BLaER1 treated with 17β-estradiol and CSF1 and Interleukin-3, amounts not matched to agents 10 nM and 100 nM (cell line): Measurements from ENCODE around the gene UBA52.
"Not testable (repeated sequence)": the region's sequence is repeated elsewhere in the genome, so short reads cannot be mapped to it uniquely, and the experiment has no call there.

Experiments used
- H3K27ac ChIP-seq, 11 experiments: shearing (Covaris generic); formaldehyde crosslinking; 2 replicates each; pipeline ENCODE4 v1.8.1; 2022
- H3K27me3 ChIP-seq, 11 experiments: shearing (Covaris generic); formaldehyde crosslinking; 2 replicates each; pipeline ENCODE4 v1.8.1; 2022
- H3K36me3 ChIP-seq, 11 experiments: shearing (Covaris generic); formaldehyde crosslinking; 2 replicates each; pipeline ENCODE4 v1.8.1; 2022
- H3K4me1 ChIP-seq, 10 experiments: shearing (Covaris generic); formaldehyde crosslinking; 2 replicates each; pipeline ENCODE4 v1.8.1; 2022
- H3K4me2 ChIP-seq, 11 experiments: shearing (Covaris generic); formaldehyde crosslinking; 2 replicates each; pipeline ENCODE4 v1.8.1; 2022
- H3K4me3 ChIP-seq, 10 experiments: shearing (Covaris generic); formaldehyde crosslinking; 2 replicates each; pipeline ENCODE4 v1.8.1; 2022
- H3K9ac ChIP-seq, 11 experiments: shearing (Covaris generic); formaldehyde crosslinking; 2 replicates each; pipeline ENCODE4 v1.8.1; 2022
- H3K9me3 ChIP-seq, 11 experiments: shearing (Covaris generic); formaldehyde crosslinking; replicated peaks in 1 of 11; 2 replicates each; pipeline ENCODE4 v1.8.1; 2022
- H4K20me1 ChIP-seq, 11 experiments: shearing (Covaris generic); formaldehyde crosslinking; 2 replicates each; pipeline ENCODE4 v1.8.1; 2022
- Cebpa-rat ChIP-seq, 11 experiments: shearing (Covaris generic); IDR thresholded peaks; 2 replicates each; pipeline ENCODE4 v1.8.1; 2022

UBA52 gene

GRCh38 chr19:18587561-18587960, 15.9 kb downstream of the UBA52 start:
- H3K4me3 ChIP-seq = 0 out of 20 replicates have a peak overlapping the region, but pooled peaks of 1 of the 10 experiments have one; percentile 88
- H3K27ac ChIP-seq = peak overlapping the region in 7 of 11 experiments; percentile 77 to 91 (median 85); a peak in 8 of 22 replicates
- no peak for TF ChIP-seq Cebpa-rat (IDR thresholded peaks at IDR 0.05)
- H4K20me1 ChIP-seq = peaks cover 0 to 28% (median 9%) of the 10 kb centered on the region in 11 experiments; a peak in 10 of 22 replicates
- H3K4me2 ChIP-seq = peak overlapping the region; percentile 95 to 100 (median 97); a peak in 18 of 22 replicates
- H3K36me3 ChIP-seq = peaks cover 8 to 22% (median 18%) of the 10 kb centered on the region in 11 experiments; a peak in 17 of 22 replicates
- H3K9me3 ChIP-seq = peaks cover 0 to 11% (median 0%) of the 10 kb centered on the region in 11 experiments; a peak in 4 of 22 replicates
- H3K4me1 ChIP-seq = peaks cover 60 to 82% (median 64%) of the 10 kb centered on the region in 10 experiments
- no peaks in the 10 kb centered on the region for H3K27me3 ChIP-seq
- peak overlapping the region in 1 of 11 experiments; percentile 87; a peak in 2 of 22 replicates for H3K9ac ChIP-seq

- H3K9me3 ChIP-seq = peaks cover 0 to 11% (median 0%) of the 10 kb centered on the region in 11 experiments; a peak in 4 of 22 replicates
- H3K9ac ChIP-seq = peak overlapping the region; percentile 74 to 93 (median 85)
- no peak for TF ChIP-seq Cebpa-rat (IDR thresholded peaks at IDR 0.05)
- H3K4me2 ChIP-seq = peak overlapping the region; percentile 95 to 100 (median 97)
- peak overlapping the region; percentile 62 to 88 (median 78) for H3K4me3 ChIP-seq
- peak overlapping the region; percentile 43 to 94 (median 85); a peak in 20 of 22 replicates for H3K27ac ChIP-seq
- peaks cover 61 to 85% (median 68%) of the 10 kb centered on the region in 10 experiments for H3K4me1 ChIP-seq
- H3K36me3 ChIP-seq = peaks cover 8 to 22% (median 18%) of the 10 kb centered on the region in 11 experiments; a peak in 17 of 22 replicates
- H4K20me1 ChIP-seq = peaks cover under 1 to 33% (median 12%) of the 10 kb centered on the region in 11 experiments; a peak in 12 of 22 replicates
- H3K27me3 ChIP-seq = no peaks in the 10 kb centered on the region
Observed at GRCh38 chr19:18587962-18588610, 16.4 kb downstream of the UBA52 start.

GRCh38 chr19:18588611-18589379, 17.1 kb downstream of the UBA52 start, which contains the start of gene REX1BD:
Gene REX1BD (plus strand): TSS chr19:18588798. CDS start chr19:18588802, 4 bp downstream.
- Histone ChIP-seq H3K36me3 (peaks cover 8 to 22% (median 18%) of the 10 kb centered on the region in 11 experiments; a peak in 17 of 22 replicates), H3K4me2 (peak within 1 kb of the TSS; percentile 95 to 100 (median 97)), H3K9me3 (peaks cover 0 to 11% (median 0%) of the 10 kb centered on the region in 11 experiments; a peak in 4 of 22 replicates), H3K27ac (peak within 1 kb of the TSS; percentile 43 to 94 (median 85); a peak in 21 of 22 replicates), H3K4me1 (peaks cover 64 to 91% (median 75%) of the 10 kb centered on the region in 10 experiments), H3K27me3 (0 out of 22 replicates have a peak, but pooled peaks cover 0 to 5% (median 0%) of the 10 kb centered on the region in 11 experiments), H4K20me1 (peaks cover 7 to 39% (median 18%) of the 10 kb centered on the region in 11 experiments; a peak in 13 of 22 replicates), H3K9ac (peak within 1 kb of the TSS; percentile 74 to 93 (median 85)), H3K4me3 (peak within 1 kb of the TSS; percentile 62 to 88 (median 78))
- no peak for TF ChIP-seq Cebpa-rat (IDR thresholded peaks at IDR 0.05)

- Histone ChIP-seq H3K4me3 (peak overlapping the region; percentile 62 to 88 (median 78)), H3K9ac (peak overlapping the region; percentile 74 to 93 (median 85)), H4K20me1 (peaks cover 7 to 42% (median 18%) of the 10 kb centered on the region in 11 experiments; a peak in 14 of 22 replicates), H3K27me3 (peaks cover 0 to 7% (median under 1%) of the 10 kb centered on the region in 11 experiments; a peak in 6 of 22 replicates), H3K4me1 (peaks cover 57 to 90% (median 80%) of the 10 kb centered on the region in 10 experiments), H3K9me3 (peaks cover 0 to 11% (median 0%) of the 10 kb centered on the region in 11 experiments; a peak in 4 of 22 replicates), H3K27ac (peak overlapping the region; percentile 43 to 94 (median 85); a peak in 21 of 22 replicates), H3K36me3 (peaks cover 8 to 22% (median 18%) of the 10 kb centered on the region in 11 experiments; a peak in 17 of 22 replicates), H3K4me2 (peak overlapping the region; percentile 95 to 100 (median 97))
- TF ChIP-seq Cebpa-rat (IDR thresholded peaks at IDR 0.05) = no peak
Observed at GRCh38 chr19:18589380-18590272, 18.0 kb downstream of the UBA52 start.

- no peak for TF ChIP-seq Cebpa-rat (IDR thresholded peaks at IDR 0.05)
- peaks cover 8 to 22% (median 18%) of the 10 kb centered on the region in 11 experiments; a peak in 17 of 22 replicates for H3K36me3 ChIP-seq
- H4K20me1 ChIP-seq = peaks cover 7 to 51% (median 19%) of the 10 kb centered on the region in 11 experiments; a peak in 15 of 22 replicates
- peaks cover 0 to 11% (median 0%) of the 10 kb centered on the region in 11 experiments; a peak in 4 of 22 replicates for H3K9me3 ChIP-seq
- peak overlapping the region in 4 of 10 experiments; percentile 73 to 88 (median 76); a peak in 4 of 20 replicates for H3K4me3 ChIP-seq
- H3K27me3 ChIP-seq = peaks cover 0 to 17% (median 10%) of the 10 kb centered on the region in 11 experiments; a peak in 15 of 22 replicates
- H3K27ac ChIP-seq = no peak overlapping the region
- peak overlapping the region in 1 of 11 experiments; percentile 93; a peak in 1 of 22 replicates for H3K9ac ChIP-seq
- peaks cover 57 to 90% (median 81%) of the 10 kb centered on the region in 10 experiments for H3K4me1 ChIP-seq
- H3K4me2 ChIP-seq = peak overlapping the region; percentile 95 to 100 (median 97)
Observed at GRCh38 chr19:18590273-18591272, 18.9 kb downstream of the UBA52 start.

- H3K4me3 ChIP-seq = no peak overlapping the region
- peak overlapping the region in 4 of 11 experiments; percentile 7 to 31 (median 17); a peak in 4 of 22 replicates for H3K9ac ChIP-seq
- peaks cover 49 to 87% (median 78%) of the 10 kb centered on the region in 10 experiments for H3K4me1 ChIP-seq
- peaks cover 12 to 29% (median 14%) of the 10 kb centered on the region in 11 experiments; a peak in 17 of 22 replicates for H3K27me3 ChIP-seq
- H3K27ac ChIP-seq = no peak overlapping the region
- H3K9me3 ChIP-seq = peaks cover 0 to 5% (median 0%) of the 10 kb centered on the region in 11 experiments; a peak in 4 of 22 replicates
- H4K20me1 ChIP-seq = peaks cover 7 to 63% (median 22%) of the 10 kb centered on the region in 11 experiments; a peak in 15 of 22 replicates
- peak overlapping the region in 7 of 11 experiments; percentile 7 to 96 (median 40); a peak in 11 of 22 replicates for H3K4me2 ChIP-seq
- no peak for TF ChIP-seq Cebpa-rat (IDR thresholded peaks at IDR 0.05)
- peaks cover 8 to 22% (median 18%) of the 10 kb centered on the region in 11 experiments; a peak in 17 of 22 replicates for H3K36me3 ChIP-seq
Observed at GRCh38 chr19:18591735-18592385, 20.2 kb downstream of the UBA52 start.

GRCh38 chr19:18592732-18593131, 21.1 kb downstream of the UBA52 start:
- H3K27ac ChIP-seq, H3K4me3 ChIP-seq, H3K9me3 ChIP-seq: not testable (repeated sequence)
- Histone ChIP-seq H3K4me2 (peak overlapping the region in 8 of 11 experiments; percentile 40 to 96 (median 90); a peak in 15 of 22 replicates), H3K4me1 (peaks cover 46 to 91% (median 81%) of the 10 kb centered on the region in 10 experiments), H3K27me3 (peaks cover 14 to 37% (median 16%) of the 10 kb centered on the region in 11 experiments; a peak in 17 of 22 replicates), H4K20me1 (peaks cover 7 to 63% (median 22%) of the 10 kb centered on the region in 11 experiments; a peak in 15 of 22 replicates), H3K36me3 (peaks cover 8 to 22% (median 18%) of the 10 kb centered on the region in 11 experiments; a peak in 17 of 22 replicates), H3K9ac (peak overlapping the region in 3 of 11 experiments; percentile 52 to 58 (median 56); a peak in 5 of 22 replicates)
